Measurements from ENCODE around the gene FTO.

FTO gene

DNA sequence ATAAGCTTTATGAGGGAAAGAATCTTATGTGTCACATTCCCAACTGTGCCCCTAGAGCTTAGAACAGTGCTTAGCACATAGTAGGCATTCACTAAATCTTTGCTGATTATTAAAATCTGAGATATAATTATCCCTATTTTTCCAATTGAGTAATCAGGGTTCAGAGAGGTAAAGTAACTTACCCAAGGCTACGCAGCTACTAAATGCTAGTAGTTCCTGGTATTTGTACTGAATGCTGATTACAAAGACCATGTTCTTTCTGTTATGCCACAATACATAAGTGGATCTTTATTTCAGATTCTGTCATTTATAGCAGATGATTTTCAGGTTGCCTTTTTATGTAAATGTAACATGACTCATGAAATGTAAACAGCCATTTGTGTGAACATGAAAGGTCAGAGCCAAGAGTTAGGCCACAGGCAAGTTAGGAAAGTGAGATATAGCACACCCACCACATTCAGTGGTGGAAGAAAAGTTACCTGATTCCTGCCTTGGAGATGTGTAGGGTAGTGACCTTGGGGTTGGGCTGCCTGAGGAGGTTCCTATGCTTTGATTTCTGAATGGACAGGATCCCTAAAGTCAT lies 77.2 kb downstream of the FTO start:
- no peak for DNase-seq (ENCODE audit: low read depth in 4 of 4, low spot score in 1 of 4)

DNA sequence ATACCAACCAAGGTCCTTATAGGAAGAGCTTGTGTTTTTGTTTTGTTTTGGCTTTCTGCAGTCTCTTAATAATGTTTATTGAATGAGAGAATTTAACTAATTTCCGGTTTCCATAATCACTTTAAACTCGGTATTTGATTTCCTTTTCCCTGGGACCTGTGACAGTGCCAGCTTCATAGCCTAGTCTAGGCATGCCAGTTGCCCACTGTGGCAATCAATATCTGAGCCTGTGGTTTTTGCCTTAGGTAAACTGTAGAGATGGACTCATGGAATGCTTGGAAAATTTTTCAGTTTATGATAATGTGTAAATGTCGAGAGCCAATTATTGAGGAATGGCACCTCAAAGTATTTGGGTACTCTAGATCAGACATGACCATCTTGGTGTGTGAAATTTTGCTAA lies 78.2 kb downstream of the FTO start:
- no peak for DNase-seq (ENCODE audit: low read depth in 4 of 4, low spot score in 1 of 4)

DNA sequence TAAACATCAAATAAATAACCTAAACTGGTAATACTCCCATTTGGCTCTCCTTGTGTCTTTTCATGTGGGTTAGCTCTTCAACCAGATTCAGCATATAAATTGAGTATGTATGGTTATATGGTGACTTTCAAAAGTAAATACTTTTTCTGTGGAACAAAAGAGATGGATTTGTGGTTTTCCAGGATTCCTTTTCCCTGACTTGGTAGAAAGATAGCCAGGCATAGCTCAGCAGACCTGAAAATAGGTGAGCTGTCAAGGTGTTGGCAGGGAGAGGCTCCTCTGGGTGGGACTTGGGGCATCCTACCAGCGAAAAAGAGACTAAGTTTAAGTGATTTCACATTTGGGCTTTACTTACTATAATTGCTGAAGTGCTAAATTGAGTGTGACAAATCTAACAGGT lies 80.3 kb downstream of the FTO start:
- DNase-seq (ENCODE audit: low read depth in 4 of 4, low spot score in 1 of 4): no peak

DNA sequence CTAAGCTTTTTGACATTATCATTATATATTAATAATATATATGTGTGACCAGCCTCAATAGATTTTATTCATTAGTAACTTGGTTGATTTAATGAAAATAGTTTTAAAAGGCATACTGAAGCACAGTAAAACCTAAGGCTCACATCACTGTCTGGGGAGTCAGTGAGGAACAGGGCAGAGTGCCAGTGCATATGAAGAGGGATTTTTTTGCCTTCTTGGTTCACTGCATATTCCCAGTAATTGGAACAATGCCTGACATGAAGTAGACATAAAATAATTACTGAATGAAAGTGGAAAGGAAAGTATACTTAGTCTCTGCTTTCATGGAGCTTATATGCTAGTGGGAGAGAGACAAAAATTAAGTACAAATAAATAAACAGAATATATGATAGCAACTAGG lies 81.1 kb downstream of the FTO start:
- no peak for DNase-seq (ENCODE audit: low read depth in 4 of 4, low spot score in 1 of 4)

DNA sequence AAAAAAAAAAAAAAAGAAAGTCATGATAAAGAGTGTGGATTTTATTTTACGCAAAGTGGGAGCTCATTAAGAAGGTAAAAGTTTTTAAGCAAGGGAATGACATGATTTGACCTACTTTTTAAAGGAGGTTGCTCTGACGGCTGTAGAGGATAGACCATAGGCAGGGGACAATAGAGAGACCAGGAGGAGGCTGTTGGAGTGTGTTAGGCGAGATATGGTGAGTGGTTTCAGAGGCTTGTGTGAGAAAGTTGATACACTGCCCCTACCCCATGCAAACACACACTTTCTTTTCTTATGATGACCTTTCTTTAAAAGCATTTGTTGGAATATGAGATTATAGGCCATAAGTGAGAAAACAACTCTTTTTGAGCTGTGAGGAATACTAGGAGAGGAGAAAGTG lies 82.0 kb downstream of the FTO start:
- no peak for DNase-seq (ENCODE audit: low read depth in 4 of 4, low spot score in 1 of 4)

DNA sequence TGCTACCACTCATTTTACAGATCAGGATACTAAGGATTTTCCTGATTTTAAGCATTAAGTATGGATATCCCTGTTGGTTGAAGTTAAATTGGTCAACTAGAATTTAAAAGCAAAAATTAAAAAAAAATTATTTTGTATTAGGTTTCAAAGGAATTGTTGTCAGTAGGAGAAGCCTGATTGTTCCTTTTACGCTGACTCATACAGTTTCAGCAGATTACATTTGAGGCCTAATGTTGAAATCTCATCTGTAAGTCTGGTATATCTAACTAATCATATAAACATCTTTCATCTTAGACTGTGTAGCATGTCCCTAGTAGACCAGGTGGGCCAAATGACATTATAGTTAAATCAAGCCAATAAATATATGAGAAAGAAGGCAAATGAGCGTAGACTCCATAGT lies 83.5 kb downstream of the FTO start:
- DNase-seq (ENCODE audit: low read depth in 4 of 4, low spot score in 1 of 4): no peak

DNA sequence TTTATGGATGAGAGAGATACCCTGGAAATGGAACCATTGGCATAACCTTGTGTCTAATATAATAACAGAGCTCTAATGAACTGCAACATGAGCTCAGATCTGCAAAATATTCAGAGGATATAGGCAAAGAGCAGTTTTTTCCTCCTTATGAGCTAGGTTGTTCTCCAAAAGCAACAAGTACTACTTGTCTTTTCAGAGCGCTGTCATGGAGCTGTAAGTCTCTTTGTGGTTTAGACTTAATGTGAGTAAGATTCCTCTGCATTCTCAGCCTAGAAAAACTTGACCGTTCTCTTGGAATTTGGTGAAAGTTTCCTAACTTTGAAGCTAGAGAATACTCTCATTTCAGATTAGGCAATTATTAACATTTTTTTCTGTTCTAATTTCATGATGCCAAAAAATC lies 85.2 kb downstream of the FTO start:
- no peak for DNase-seq (ENCODE audit: low read depth in 4 of 4, low spot score in 1 of 4)

DNA sequence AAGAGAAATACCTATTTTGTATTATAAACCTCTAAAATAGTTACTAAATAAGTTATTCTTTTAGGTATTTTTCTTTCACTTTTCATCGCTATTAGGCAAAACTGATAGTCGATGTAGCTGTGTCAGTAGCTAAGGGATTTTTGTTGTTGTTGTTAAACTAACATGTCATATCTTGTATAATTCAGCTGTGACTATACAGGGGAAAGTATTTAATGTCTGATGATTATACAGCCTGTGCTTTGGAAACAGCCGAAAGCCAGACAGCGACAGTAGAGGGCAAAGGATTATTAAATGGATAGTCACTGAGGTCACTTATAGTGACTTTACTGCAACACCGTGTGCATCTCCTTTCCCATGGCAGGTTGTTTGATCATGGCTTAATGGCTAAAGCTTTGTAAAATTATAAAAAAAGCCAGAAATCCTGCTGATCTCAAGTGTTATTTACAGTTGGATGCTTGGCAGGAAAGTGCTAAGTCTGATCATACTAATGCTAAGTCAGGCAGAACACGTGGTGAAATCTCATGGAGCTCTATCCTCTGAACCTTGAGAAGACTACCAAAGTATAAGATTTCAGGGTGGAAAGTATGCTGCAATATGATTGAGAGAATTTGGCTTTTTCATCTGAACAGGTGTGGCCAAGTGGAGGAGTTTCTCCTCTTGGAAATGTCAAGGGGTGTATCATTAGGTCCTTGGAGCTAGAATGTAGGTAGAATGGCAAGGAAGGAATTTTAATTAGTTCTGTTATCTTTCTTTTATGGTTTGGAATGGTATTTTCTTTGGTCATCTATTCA lies 88.4 kb downstream of the FTO start:
- no peak for DNase-seq (ENCODE audit: low read depth in 4 of 4, low spot score in 1 of 4)

DNA sequence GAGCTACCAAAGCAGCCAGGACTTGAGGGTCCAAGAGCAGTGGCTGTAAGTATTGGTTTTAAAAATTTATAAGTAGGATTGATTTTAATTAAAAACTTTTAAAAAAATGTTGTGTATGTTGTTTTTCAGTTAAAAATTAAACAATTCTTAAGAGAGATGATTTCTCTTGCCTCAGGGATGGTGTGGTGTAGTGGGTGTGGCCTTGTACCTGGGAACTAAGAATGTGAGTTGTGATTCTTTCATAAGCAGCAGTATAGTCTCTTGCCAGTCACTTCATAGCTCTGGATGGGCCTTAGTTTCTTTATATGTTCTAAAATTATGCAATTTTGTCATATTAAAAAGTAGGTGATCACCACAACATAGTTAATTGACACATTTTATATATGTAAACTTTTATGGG lies 99.5 kb downstream of the FTO start:
- no peak for DNase-seq (ENCODE audit: low read depth in 4 of 4, low spot score in 1 of 4)

DNA sequence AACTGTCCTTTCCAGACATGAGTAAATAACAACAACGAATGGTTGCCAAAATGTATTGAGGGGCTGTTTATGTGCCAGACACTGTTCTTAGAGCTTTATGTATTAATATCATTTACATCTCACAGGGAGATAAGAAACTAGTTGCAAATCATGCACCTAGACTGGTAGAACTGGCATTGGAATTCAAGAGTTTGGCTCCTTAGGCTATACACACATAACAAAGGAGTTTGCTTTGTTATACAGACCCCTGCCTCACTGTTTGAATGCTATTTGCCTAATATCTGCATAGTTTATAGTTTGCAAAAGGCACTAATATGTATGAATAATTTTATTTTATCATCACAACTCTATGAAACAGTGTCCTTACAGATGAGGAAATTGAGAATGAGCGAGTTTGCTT lies 100.0 kb downstream of the FTO start:
- DNase-seq (ENCODE audit: low read depth in 4 of 4, low spot score in 1 of 4): no peak

DNA sequence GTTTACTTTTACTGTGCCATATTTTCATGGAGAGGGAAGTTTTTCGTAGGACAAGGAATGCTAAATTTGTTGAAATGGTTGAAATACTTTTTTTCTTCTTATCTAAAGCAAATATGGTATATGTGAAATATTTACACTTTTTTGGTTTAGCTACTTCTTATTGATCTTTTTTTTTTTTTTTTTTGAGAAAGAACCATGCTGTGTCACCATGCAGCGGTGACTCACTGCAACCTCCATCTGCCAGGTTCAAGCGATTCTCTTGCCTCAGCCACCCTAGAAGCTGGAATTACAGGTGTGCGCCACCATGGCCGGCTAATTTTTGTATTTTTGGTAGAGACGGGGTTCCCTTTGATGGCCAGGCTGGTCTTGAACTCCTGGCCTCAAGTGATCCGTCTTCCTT lies 100.5 kb downstream of the FTO start:
- DNase-seq (ENCODE audit: low read depth in 4 of 4, low spot score in 1 of 4): no peak

DNA sequence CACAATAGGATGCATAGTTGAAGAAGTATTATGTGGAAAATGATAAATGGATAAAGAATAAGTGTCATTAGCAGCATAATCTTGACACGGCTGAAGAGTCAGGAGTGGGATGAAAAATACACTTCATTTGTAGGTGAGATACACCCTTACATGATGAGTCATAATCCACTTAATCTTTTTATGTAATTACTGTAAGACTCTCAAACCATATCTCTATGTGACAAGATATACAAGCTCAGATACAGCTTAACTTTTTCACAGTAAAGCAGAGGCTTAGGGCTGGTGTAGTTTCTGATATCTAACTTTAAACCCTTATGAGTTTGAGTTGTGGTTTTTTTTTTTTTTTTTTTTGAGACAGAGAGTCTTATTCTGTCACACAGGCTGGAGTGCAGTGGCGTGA lies 101.2 kb downstream of the FTO start:
- DNase-seq (ENCODE audit: low read depth in 4 of 4, low spot score in 1 of 4): no peak

DNA sequence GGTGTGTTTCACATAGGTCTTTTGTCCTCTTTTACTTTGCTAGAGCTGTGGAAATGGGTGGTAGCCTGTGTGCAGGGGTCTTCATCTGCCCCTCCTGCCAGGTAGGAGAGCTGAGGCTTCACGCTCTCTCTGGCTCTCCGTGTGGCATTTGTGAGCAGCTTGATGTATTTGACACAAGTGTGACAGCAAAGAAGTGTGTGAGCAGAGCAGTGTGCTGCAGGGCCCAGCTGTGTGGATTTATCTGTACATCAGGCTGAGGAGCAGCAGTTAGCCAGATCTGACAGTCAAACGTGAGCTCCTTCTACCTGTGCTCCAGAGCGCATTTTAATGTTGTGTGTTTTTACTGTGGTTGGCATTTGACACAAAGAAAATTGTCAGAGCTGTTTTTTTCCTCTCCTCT lies 101.8 kb downstream of the FTO start:
- DNase-seq (ENCODE audit: low read depth in 4 of 4, low spot score in 1 of 4): no peak

DNA sequence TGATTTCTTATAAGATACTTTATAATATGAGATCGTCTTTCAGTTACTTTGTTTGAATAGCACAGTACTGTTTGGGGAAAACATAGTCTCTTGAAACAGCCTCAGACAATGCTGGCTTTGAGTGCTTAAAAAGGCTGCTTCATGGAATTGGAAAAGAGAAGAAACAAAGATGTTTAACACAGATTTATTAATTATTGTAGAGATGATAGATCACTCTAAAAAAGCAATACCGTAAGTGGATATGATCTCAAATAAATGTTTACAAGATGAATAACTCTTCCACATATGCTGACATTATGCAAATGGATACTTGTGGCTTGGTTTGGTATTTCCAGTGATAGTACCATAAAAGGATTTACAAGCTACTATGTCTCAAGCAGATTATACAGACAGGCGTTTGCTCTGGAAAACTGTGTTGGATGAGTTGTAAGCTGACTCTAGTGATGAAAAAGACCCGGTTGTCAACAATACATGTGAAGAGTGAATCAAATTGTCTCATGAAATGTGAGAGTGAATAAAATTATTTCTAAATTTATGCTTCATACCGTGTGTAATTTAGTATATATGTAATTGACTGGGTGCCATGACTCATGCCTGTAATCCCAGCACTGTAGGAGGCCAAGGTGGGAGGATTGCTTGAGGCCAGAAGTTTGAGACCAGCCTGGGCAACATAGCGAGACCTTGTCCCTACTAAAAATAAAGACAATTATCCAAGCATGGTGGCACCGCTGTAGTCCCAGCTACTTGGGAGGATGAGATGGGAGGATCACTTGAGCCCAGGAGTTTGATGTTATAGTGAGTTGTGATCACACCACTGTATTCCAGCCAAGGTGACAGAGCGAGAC lies 105.4 kb downstream of the FTO start:
- no peak for DNase-seq (ENCODE audit: low read depth in 4 of 4, low spot score in 1 of 4)

DNA sequence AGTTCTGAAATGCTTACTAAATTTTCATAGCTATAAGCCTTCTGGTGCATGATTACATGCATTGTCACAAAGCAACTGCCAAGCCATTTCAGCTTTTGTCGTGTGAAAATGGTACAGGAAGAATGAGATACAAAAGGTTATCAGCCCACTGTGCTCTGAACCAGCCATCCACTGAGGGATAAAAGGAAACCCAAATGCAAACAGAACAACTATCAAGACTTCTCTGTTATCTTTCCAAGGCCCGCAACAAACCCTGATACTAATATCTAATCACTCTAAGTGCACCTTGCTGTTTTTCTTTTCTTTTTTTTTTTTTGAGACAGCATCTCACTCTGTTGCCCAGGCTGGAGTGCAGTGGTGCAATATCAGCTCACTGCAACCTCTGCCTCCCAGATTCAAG lies 109.0 kb downstream of the FTO start:
- DNase-seq (ENCODE audit: low read depth in 4 of 4, low spot score in 1 of 4): no peak

DNA sequence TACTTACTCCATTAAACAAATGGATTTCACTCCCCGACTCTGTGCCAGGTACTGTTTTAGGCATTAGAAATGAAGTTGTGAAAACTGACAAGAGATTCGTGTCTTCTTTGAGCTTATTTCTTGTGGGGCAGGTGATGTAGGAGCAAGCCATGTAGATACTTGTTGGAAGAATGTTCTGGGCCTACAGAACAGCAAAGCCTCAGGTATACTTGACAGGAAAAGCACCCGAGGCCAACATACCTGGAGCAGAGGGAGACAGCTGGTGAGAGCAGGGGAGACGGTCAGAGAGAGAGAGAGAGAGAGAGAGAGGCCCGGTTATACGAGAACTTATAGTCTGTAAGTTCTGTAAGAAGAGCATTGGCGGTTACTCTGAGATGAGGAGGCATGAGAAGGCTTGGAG lies 110.8 kb downstream of the FTO start:
- DNase-seq (ENCODE audit: low read depth in 4 of 4, low spot score in 1 of 4): no peak

DNA sequence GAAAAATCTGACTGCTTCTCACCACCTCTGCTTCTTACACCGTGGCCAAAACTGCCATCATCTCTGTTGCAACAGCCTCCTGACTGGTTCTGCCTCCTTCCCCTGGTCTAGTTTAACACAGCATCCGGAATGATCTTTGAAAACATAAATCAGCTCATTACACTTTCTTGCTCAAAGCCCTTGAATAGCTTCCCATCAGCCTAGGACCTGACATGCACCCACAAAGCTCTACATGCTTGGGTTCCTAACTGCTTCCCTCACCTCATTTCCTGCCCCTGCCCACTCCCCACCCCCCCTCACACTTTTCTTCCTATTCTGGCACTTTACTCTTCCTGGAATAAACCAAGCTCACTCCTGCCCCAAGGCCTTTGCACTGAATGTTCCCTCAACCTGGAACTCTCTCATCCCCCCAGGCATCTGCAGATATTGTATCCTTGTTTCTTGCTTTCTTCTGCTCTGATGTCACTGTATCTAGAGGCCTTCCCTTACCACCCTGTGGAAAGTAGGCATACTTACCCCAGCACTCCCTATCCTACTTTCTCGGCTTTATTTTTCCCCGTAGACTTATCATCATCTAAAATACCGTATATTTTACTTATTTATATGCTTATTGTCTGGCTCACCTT lies 112.4 kb downstream of the FTO start:
- no peak for DNase-seq (ENCODE audit: low read depth in 4 of 4, low spot score in 1 of 4)

DNA sequence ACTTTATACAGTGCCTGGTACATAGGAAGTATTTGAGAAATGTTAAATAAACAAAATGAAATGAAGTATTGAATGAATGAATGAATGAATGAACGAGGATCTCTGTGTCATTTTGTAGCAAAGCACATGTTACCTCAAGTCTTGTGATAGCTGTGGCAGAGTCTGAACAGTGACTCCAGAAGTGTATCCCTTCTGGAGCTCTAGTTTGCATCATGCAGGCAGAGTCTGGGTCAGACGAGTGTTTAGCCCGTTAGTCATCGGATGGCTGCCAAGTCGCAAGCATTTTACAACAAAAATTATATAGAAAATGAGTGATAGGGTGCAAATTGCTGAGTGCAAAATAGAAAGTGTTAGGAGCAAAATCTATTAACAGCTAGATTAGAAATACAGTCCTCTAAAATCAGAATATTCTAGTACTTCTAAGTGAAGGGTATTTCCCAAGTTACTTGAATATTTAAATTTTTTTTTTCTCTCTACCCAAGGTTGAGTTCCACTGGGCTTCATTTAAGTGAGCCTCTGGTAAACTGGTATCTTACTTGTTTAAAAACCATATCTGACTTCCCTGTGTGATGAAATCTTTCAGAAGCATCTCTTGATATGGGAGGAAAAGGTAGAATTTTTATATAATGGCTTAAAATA lies 113.3 kb downstream of the FTO start:
- DNase-seq (ENCODE audit: low read depth in 4 of 4, low spot score in 1 of 4): no peak

DNA sequence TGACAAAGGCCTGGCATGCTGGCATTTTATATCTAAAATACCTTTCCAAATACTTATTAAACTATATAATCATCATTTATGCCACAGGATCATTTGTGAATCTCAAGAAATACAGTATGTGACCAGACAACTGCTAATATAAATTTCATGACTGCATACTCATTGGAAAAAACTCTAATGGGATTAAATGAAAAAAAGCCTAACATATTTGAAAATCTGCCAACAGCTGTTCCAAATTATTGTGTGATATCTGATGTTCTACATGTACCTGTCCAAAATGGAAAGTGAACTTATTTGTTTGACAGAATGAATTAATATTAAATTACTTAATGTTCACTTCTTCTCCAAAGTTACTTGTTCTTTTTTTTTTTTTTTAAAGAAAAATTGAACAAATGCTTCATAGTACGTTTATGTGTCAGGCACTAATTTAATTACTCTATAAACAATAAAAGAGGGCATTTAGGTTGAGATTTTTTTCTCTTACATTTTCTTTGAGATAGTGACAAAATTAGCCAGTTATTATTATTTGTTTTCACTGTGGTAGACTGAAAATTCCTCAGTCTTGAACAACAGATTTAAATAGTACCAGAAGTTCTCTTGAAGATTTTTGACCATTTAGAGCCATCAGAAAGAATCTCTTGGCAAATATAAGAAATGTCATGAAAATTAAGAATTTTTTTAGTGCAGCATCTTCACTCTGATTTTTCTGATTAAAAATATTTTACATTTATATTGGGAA lies 114.0 kb downstream of the FTO start:
- DNase-seq (ENCODE audit: low read depth in 4 of 4, low spot score in 1 of 4): no peak

DNA sequence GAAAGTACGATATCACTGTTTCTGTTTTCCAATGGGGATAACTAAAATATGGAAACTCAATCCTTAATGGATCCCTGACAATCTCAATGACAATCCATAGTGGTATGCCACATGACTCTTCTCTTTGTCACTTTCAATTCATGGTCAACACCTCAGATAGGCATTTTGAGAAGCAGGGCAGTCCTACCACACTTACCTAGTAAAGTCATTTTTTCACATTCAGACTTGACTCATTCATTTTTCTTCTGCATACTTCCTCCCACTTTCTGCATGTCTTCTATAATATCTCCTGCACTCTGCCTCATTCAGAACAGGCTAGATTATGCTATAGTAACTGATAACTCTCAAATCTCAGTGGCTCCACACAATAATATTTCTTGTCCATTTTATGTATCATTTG lies 117.5 kb downstream of the FTO start:
- no peak for DNase-seq (ENCODE audit: low read depth in 4 of 4, low spot score in 1 of 4)

Measured in stimulated activated CD4-positive, alpha-beta T cell treated with anti-CD3 and anti-CD28 coated beads, Interleukin-1b, Interleukin-23, amount 100 ng/mL, for 24 hours (primary cell).